SK-N-DZ (cell line): ENCODE measurements around the gene BSN.
"Not testable (repeated sequence)": the region's sequence is repeated elsewhere in the genome, so short reads cannot be mapped to it uniquely, and the experiment has no call there.

Source experiments
- DNase-seq: peaks from one replicate; pipeline ENCODE4 v3.0.0-alpha.2; 2015; ENCODE audit warnings: low spot score

The BSN gene

DNA sequence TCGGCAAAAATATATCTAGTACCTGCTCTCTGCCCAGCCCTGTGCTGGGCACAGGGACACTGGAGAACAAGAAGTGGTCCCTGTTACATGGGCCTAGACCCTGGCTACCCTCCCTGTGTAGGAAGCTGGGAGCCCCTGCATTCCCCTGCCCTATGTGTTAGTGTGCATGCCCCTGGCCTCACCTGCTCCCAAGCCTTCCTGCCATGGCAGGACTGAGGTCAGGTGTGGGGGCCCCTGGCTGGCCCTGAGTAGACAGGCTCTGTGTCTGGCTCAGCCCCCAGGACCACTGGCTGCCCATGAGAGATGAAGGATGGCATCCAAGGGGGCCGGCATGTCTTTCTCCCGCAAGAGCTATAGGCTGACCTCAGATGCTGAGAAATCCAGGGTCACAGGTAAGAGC lies 136.6 kb downstream of the BSN start:
- not testable (repeated sequence) for DNase-seq

DNA sequence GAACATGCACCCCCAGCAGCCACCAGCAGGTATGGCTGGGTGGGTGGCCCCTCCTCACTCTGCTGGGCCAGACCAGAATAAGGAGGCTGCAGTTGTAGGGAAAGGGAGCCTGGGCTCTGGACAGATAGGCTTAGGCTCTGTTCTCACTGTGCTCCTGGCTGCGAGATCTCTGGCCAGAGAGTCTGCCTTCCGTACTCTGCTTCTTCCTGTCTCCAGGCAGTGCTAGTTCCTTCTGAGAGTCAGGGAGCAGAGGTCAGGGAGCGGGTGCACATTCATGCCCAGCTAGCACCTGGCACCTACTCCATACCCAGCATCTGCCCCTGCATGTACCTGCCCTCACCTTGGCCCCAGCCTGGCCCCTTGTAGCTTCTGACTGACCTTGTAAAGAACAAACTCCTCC lies 137.2 kb downstream of the BSN start:
- DNase-seq, result not testable (repeated sequence)

DNA sequence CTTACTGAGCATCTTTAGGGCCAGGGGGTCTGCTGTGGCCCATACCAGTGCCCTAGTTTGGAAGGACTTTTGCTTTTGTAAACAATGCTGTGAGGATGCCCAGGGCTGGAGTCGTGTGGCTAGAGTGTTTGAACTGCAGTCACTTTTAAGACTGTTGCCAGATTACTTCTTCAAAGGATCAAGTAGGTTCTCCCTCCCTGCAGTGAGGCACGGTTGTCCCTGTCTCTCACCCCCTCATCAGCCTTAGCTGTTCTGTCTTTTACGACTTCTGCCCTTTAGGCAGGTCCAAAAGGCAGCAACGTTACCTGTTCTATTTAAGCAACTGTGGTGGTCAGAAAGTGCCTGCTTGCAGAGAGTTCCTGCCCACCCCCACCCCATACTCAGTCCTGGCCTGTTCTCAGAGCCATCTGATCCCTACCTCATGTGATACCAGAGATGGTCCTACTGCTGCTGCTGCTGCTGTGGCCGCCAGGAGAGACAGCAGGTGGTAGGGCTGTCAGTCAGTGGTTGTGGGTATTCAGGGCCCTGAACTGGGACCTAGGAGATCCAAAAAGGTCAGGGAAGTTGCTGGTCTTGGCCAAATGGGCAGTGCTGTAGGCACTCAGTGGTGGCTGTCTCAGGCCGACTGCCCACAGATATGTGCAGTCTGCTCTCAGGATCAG lies 140.3 kb downstream of the BSN start:
- DNase-seq, result not testable (repeated sequence)

DNA sequence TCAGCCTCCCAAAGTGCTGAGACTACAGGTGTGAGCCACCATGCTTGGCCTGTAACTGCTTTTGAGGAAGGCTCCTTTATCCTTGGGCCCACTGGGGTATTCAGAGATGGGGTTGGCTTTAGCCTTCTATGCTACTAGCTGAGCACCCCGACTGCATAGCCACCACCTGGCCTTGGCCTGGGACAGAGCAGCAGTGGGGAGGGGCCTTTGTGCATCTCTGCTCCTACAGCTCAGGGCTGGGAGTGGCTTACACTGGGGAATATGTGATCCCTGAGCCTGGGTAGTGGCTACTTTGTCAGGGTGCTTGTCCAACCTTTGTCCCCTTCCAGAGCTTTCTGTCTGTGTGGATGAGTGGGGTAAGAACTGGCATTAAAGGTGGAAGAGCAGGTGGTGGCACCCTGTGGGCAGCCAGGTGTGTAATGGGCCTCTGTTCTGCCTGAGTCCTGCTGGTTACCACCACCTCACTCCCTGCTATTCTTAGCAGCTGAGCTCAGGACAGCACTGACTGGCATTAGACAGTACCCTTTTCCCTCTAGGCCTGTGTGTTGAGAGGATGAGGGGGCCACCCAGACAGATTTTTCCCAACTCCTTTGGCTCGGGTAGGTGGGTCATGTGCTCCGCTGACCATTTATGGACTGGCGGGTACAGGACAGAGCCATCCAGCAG lies 141.2 kb downstream of the BSN start:
- DNase-seq, result not testable (repeated sequence)

DNA sequence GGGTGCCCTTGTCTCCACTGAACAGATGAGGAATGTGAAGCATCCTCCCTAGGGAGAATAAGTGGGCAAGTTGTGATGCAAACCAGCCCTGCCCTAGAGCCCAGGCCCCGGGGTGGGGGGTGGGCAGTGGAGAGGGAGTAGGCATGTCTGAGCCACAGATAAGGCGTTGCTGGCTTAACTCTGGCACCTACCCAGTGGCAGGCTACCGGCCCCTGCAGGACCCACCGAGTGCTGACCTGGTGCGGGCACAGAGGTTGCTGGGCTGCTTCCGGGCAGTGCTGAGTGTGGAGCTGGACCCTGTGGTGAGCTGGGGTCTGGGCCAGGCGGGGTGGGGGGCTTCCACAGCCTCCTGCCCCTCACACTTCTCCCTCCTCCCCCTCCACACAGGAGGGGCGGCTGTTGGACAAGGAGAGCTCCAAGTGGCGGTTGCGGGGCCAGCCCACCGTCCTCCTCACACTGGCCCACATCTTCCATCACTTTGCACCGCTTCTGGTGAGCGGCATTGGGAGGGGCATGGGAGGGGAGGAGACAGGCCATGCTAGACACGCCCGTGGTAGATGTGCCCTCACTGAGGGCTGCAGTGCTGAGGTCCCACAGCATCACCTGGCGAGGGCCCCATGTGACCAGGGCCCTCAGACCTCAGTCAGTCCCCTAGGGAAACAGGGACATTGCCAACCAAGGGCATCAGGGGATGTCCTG lies 145.2 kb downstream of the BSN start:
- DNase-seq, result no peak

DNA sequence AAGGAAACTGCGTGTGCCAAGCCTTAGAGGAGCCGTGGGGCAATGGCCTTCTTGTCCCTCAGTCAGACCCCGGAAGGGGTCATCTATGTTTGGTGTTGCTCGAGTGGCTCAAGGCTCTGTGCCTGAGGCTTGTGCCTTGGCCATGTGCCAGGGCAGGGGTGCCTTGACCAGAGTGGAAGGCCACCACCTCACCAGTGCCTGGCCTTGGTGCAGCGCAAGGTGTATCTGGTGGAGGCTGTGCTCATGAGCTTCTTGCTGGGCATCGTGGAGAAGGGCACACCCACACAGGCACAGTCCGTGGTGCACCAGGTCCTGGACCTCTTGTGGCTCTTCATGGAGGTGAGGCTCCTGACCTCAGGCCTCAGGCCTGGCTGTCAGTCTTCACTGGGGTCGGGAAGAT lies 145.7 kb downstream of the BSN start:
- no peak for DNase-seq

DNA sequence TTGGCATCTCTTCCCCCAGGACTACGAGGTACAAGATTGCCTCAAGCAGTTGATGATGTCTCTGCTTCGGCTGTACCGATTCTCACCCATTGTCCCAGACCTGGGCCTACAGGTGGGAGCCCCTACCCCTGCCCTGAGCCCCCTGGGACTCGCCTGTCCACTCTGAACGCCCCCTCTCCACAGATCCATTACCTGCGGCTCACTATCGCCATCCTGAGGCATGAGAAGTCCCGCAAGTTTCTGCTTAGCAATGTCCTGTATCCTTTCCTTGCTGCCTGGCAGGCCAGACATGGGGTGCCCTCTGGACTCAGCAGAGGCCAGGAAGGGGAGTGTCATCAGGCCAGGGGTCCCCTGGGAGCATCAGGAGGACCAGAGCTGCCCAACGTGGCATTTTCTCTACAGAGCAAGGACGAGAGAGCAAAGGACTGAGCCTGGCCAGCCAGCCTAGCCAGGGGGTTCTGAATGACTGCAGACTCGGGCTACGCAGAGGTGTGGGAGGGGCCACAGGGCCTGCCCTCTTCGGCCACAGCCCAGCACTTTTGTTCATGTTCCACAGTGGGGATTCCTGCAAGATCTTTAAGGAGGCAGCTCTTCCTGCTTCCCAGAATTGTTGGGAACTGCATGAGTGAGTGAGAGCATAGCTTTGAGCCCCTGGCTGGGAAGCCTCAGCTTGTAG lies 146.3 kb downstream of the BSN start:
- no peak for DNase-seq

DNA sequence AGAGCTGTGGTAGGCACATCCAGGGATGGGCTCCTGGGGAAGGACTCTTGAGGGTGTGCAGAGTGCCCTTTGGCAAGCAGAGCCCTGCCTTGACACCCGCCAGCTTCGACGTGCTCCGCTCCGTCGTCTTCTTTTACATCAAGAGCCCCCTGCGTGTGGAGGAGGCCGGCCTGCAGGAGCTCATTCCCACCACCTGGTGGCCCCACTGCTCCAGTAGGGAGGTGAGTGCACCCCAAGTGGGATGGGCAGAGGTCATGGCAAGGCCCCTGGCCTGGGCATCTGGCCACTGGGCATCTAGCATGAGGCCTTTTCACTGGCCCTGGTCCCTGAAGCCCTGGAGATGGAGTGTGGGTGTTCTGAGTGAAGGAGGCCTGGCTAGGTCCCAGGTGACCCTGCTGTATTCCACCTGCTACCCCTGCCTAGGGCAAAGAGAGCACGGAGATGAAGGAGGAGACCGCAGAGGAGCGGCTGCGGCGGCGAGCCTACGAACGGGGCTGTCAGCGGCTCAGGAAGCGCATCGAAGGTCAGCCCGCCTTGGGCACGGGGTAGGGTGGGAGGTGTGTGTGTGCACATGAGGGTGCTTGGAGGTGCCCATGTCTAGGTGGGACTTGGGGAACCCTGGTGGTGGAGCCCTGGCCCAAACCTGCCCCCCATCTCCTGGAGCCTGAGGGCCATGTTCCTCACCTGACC lies 147.3 kb downstream of the BSN start:
- no peak for DNase-seq

DNA sequence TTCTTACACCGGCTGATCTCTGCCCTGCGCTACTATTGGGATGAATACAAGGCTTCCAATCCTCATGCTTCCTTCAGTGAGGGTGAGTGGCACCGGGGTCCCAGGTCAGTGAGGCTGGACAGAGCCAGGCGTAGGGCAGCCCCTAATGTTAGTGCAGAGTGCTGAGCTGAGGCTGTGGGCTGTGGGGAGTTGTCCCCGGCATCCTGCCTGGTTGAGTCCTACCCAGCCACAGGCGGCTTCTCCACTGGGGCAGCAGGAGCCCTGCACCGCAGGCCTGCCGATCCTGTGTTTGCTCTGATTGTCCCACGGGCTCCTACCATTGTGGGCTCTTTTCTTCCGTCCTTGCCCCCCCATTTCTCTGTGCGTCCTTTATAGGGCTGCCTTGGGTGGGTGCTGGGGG lies 148.4 kb downstream of the BSN start:
- no peak for DNase-seq

DNA sequence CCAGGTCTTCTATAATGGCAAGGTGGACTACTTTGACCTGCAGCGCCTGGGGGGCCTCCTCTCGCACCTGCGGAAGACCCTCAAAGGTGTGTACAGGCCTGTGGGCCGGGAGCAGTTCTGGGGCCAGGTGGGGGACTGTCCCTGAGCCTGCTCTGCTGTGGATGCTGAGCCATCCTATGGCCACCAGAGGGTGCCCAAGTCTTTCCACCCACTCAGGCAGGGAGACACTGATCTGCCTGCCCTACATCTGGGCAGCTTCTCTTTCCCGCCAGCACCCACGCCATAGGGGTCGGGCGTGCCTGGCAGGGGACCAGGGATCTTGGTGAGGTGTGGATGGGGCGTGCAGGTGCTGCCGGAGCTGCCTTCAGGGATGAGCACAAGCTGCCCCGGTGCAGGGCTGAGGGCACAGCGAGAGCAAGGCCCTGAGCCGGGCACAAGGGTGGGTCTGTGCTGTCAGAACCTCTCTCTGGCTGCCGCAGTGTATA lies 149.2 kb downstream of the BSN start:
- DNase-seq, result peak; percentile 61

DNA sequence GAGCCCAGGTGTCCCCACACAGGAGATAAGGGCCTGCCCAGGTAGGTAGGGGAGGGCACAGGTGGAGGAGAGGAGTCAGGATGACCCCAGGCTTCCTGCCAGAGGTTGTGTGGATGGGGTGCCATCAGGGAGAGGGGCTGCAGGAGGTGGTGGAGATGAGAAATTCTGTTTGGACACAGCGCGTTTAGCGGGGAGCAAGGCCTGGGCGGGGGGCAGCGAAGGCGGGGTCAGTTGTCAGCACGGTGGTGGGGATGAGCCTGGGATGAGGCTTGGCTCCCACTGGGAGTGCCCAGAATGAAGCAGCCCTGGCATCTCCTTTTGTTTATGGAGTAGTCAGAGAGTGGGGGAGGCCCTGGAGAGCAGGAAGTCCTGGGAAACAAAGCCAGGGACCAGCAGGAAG lies 149.7 kb downstream of the BSN start:
- DNase-seq, result no peak

DNA sequence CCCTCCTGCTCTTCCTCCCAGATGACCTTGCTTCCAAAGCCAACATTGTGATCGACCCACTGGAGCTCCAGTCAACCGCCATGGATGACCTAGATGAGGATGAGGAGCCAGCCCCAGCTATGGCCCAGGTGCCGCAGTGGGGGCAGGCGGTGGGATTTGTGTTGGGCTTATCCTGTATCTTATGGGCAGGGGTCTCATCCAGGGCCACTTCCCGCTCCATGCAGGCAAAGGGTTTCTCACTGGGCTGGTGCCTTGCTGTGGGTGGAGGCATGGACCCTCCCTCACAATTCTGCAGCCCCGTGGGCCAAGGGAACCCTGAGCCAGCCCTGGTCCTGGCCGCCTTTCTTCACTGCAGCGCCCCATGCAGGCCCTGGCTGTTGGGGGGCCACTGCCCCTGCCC lies 150.4 kb downstream of the BSN start:
- no peak for DNase-seq

DNA sequence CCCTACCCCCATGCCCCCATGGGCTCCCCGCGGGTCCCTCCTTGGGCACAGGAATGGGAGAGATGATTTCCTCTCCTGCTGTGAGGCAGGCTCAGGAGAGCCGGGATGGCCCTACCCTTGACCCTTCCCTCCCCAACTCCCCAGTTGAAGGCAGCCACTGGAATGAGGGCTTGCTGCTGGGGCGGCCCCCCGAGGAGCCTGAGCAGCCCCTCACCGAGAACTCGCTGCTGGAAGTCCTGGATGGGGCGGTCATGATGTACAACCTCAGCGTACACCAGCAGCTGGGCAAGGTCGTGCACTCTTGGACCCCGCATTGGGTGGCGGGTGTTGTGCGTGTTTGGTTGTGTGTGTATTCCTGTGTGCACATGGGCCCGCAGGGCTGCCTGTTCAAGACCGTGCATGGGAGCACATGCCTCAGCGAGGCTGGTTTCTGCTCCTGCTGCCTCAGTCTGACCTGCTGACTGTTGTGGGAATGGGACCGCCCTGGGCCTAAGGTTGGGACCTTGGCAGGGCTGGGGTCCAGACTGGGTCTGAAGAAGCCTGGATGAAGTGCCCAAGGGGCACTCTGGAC lies 151.2 kb downstream of the BSN start:
- DNase-seq, result no peak

DNA sequence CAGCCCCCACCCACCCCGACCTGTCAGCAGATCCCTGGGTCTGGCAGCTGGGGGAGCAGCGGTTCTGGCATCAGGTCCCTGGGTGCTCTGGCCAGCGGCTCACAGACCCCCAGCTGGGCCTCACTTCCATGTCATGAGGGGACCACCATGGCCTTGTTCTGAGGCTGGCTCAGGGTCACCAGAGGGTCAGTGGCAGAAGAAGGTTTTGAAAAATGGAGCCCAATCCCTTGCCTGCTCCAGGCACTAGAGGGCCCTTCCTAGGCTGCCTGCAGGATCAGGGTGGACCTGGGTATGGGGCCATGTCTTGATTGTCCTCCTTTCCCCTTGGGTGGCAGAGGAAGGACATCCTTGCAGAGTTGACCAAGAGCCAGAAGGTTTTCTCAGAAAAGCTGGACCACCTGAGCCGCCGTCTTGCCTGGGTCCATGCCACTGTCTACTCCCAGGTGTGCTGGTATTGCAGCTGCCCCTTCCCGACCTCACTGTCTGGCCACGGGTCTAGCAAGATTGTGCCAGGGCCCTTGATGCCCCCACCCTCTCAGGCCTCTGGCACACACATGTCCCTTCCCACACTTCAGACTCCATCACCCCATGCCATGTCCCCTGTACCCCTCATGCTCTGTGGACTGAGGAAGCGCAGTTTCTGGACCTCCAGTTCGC lies 152.3 kb downstream of the BSN start:
- no peak for DNase-seq

DNA sequence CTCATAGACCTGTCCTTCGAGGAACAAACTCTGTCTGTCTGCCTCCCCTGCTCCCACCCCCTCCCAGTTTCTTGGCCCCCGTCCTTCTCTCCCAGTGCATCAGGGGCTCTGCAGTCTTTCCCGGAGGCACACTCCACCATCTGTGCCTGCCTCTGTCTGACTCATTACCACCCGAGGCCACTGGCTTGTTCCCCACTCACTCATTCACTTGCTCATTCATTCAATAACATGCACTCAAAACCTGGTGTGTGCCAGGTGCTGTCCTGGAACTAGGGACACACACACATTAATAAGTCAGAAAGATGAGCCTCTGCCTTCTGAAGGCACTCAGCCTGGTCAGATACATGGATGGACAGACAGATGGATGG lies 152.8 kb downstream of the BSN start:
- no peak for DNase-seq

DNA sequence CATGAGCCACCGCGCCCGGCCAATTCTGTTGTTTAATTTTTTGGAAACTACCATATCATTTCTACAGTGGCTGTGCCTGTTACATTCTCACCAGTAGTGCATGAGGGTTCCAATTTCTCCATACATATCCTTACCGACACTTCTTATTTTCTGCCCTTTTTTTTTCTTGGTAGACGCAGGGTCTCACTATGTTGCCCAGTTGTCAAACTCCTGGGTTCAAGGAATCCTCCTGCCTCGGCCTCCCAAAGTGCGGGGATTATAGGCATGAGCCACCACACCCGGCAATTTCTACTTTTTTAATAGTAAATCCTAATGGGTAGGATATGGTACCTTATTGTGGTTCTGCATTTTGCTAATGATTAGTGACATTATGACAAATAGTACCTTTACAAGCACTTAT lies 155.6 kb downstream of the BSN start:
- no peak for DNase-seq

DNA sequence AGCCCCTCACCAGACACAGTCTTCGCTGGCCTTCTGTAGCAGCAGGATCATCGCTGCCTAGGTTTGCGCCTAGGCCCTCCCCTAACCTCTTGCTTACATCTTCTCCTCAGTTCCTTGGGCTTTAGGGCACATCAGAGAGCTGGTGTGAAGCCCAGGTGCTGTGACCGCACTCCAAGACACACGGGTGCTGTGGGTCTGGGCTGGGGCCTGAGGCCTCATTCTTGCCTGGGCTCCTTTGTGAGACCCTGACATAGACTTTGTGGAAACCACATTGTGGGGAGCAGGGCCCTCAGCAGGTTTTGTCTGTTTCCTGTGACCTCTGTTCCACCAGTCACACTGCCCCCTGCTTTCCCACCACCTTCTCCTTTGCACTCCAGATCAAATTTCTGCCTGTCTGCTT lies 157.2 kb downstream of the BSN start:
- no peak for DNase-seq

DNA sequence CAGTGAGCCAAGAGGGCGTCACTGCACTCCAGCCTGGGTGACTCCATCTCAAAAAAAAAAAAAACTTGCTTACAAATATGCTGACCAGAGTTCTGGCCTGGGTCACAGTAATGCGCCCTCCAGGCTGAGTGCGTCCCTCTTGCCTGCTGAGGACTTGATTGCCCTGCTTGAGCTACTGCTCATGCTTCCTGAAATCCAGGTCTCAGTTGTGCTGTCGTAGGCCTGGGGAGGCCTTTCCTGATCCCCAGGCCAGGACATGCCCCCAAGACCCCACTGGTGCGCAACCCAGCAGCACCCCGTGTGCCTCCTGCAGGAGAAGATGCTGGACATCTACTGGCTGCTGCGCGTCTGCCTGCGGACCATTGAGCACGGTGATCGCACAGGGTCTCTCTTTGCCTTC lies 157.9 kb downstream of the BSN start:
- DNase-seq, result no peak

DNA sequence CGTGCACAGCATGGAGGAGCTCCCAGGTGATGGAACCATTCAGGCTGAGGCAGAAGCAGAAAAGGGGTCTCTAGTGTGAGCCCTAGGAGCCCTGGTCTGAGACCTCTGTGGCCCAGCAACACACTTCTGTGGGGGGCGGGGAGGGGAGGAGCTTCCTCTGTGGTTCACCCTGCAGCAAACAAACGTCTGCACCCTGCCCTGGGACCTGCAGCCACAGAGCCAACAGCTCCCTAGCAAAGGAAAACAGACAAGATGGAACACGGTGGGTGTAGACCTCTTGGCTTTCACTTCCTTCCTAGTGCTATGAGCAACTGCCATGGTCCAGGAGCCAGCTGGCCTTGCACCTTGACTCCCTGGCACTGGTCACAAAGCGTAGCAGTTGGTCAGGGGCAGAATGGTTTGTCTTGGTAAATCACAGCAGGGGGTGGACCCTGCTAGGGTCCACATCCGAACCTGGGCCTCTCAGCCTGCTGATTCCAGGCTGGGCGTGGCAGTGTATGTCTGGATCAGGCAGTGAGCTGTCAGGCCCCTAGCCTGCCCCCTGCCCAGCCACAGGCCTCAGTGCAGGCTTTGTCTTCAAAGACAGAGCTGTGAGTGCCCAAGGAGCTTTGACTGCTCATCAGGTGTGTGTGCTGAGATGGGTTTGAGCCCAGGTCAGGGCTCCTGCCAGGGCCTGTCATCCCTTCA lies 158.5 kb downstream of the BSN start:
- DNase-seq, result no peak
